PC-9 (cell line): ENCODE data around the gene CASTOR2.
"Not testable (repeated sequence)": the region's sequence is repeated elsewhere in the genome, so short reads cannot be mapped to it uniquely, and the experiment has no call there.

Source experiments
- CTCF ChIP-seq: fragments of 200-600 bp; sonication (generic); conservative IDR thresholded peaks from 2 replicates; pipeline ENCODE4 v1.6.1; 2017; ENCODE audit warnings: mixed run types, antibody characterized with exemption, mild to moderate bottlenecking, moderate library complexity
- EZH2 ChIP-seq: fragments of 200-600 bp; sonication (generic); IDR thresholded peaks from 2 replicates; pipeline ENCODE4 v1.8.0; 2017; ENCODE audit warnings: antibody characterized with exemption, low read depth

- TF ChIP-seq CTCF, EZH2: not testable (repeated sequence)
These were observed 25.1 kb upstream of the CASTOR2 start for GRCh38 chr7:74939429-74939828.
